Measurements from ENCODE around the gene HDGFL3. TPM values are rescaled to one million over a fixed set of nuclear protein-coding genes. Genes with fewer than 3 reads are reported as not detected.
"Not testable (repeated sequence)": the region's sequence is repeated elsewhere in the genome, so short reads cannot be mapped to it uniquely, and the experiment has no call there.

HDGFL3 gene
- total RNA-seq, 2 experiments from 2014 or later = 5.0 to 7.4 TPM

DNA sequence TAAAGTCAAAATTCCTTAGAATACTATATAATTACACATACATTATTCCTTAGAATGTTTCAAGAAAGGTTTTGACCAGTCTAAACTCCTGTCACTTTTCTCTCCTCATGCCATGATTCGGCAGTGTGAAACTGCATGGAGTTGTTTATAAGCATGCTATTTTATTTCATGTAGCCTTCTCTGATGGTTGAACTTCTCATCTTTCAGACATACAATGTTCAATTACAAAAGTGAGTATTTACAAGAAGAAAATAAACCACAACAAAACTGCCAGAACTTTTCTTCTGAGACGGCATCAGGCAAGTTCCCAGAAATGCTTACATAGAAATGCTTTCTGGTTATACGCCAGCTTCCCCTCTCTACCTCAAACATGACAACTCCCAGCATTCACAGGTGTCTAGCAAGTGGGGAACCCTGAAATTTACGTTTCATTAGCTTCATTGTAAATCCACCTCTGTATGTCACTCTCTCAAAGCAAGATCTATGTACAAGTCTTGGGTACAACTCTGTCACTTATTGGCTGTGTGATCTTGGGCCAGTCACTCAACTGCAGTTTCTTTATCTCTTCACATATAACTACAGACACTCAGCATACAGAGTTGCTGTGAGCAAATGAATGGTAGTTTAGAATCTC, 42.7 kb downstream of the HDGFL3 start:
- Mint-ChIP-seq H3K9me3 (ENCODE audit: low read depth) (peaks cover 19% of the 10 kb centered on the region), H3K4me3 (no peak overlapping the region), H3K27me3 (peaks cover 27% of the 10 kb centered on the region), H3K4me1 (peaks cover 19% of the 10 kb centered on the region), H3K27ac (peak overlapping the region; percentile 68), H3K36me3 (ENCODE audit: low read depth) (peaks cover 4% of the 10 kb centered on the region)
- DNase-seq = peak; percentile 6
- ChIA-PET CTCF (interaction anchor here (0.8 kb wide), 1 partner anchor 154 kb away, joined by 3 read pairs; no protein-coding TSS in a partner anchor), POLR2A (no interaction called here)
- peak; percentile 82 for ATAC-seq
- intact Hi-C loops (cut with DNase I, micrococcal nuclease) = loop anchor here (2.0 to 5.0 kb wide), 2 partner anchors 34 to 318 kb away; no protein-coding TSS in a partner anchor

DNA sequence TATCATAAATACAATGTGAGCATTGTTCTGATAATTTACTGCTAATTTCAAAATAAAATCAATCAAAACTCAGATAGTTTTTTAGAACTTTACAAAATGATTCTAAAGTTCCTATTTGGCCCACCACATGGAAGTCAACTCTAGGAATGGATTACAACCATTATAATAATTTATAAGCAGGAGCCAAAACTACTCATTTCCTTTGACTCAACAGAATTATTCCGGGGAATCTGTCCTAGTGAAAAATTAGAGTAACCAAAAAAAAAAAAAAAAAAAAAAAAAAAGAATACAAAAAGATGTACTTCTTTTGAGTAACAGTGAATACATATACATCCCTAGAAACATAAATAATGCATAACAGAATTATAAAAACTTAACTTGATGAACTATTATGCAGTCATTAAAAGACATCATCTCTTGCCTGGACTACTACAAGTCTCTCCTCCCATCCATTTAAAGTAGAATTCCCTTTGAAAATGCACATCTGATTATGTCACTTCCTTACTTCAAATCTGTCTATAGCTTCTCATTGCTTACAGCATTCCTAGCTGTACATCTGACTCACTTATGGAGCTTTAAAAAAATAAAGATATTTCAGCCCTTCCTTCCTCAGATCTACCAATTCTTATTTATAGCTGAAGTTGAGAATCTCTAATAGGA, 43.4 kb downstream of the HDGFL3 start:
- Mint-ChIP-seq H3K9me3 (ENCODE audit: low read depth) (peaks cover 19% of the 10 kb centered on the region), H3K4me3 (no peak overlapping the region), H3K27ac (peak overlapping the region; percentile 34), H3K27me3 (peaks cover 27% of the 10 kb centered on the region), H3K36me3 (ENCODE audit: low read depth) (peaks cover 4% of the 10 kb centered on the region), H3K4me1 (peaks cover 19% of the 10 kb centered on the region)
- ATAC-seq = no peak
- DNase-seq = no peak
- ChIA-PET CTCF (no interaction called here), POLR2A (no interaction called here)
- intact Hi-C loops (cut with DNase I, micrococcal nuclease) = loop anchor here (2.0 to 5.0 kb wide), 2 partner anchors 35 to 317 kb away; no protein-coding TSS in a partner anchor

DNA sequence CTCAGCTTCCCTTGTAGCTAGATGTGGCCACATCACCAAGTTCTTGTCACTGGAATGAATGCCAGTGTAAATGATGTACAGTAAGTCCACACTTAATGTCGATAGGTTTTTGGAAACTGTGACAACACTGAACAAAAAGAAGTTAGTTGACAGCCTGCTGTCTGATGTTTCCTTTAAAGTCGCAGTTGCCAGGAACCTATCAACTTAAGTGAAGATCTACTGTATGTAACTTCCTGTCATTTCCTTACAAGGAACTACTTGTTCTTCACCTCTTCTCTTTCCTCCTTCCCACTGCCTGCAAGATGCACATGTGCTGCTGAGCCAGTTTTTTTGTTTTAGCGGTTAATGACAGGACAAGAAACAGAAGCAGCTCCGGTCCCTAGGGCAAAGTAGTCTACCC, 44.6 kb downstream of the HDGFL3 start:
- intact Hi-C loops (cut with DNase I, micrococcal nuclease) = loop anchor here in 1 of 2 experiments (5.0 kb wide), 1 partner anchor 316 kb away; no protein-coding TSS in a partner anchor
- DNase-seq (no peak), ATAC-seq (peak; percentile 36)
- no peak overlapping the region for H3K27ac Mint-ChIP-seq
- H3K4me3 Mint-ChIP-seq = no peak overlapping the region
- H3K36me3 Mint-ChIP-seq (ENCODE audit: low read depth) = peaks cover 4% of the 10 kb centered on the region
- H3K9me3 Mint-ChIP-seq (ENCODE audit: low read depth) = peaks cover 16% of the 10 kb centered on the region
- ChIA-PET POLR2A (no interaction called here), CTCF (interaction anchor here (0.9 to 1.5 kb wide), 2 partner anchors 12 to 152 kb away, joined by 3 to 4 read pairs; partner anchors contain the start of gene C15orf40)
- peaks cover 23% of the 10 kb centered on the region for H3K27me3 Mint-ChIP-seq
- H3K4me1 Mint-ChIP-seq = peaks cover 19% of the 10 kb centered on the region

DNA sequence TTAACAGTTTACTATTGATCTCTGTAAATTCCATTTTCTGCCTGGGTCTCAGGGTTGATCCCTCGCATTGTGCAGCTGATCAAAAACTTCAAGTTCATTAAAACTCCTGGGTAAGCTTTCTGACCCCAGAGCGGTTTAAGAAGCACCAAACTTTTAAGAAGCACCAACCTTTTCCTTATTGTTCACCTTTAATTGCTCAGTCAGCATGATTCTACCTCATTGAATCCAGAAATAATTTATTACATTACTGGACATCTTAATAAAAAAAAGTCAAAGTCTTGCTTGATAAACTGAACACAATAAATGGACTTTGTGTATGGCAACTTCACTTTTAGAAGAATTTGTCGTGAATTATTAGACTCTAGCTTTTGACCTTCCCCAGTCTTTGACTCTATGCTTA, 46.9 kb downstream of the HDGFL3 start:
- Mint-ChIP-seq H3K27me3 (peaks cover 16% of the 10 kb centered on the region), H3K4me1 (peaks cover 24% of the 10 kb centered on the region), H3K4me3 (no peak overlapping the region), H3K9me3 (ENCODE audit: low read depth) (peaks cover 4% of the 10 kb centered on the region), H3K36me3 (ENCODE audit: low read depth) (no peaks in the 10 kb centered on the region), H3K27ac (no peak overlapping the region)
- ChIA-PET CTCF (interaction anchor here (0.7 kb wide), 1 partner anchor 73 kb away, joined by 3 read pairs; no protein-coding TSS in a partner anchor), POLR2A (no interaction called here)
- intact Hi-C loops (cut with DNase I, micrococcal nuclease) = loop anchor here in 1 of 2 experiments (5.0 kb wide), 1 partner anchor 313 kb away; no protein-coding TSS in a partner anchor
- no peak for DNase-seq
- no peak for ATAC-seq

DNA sequence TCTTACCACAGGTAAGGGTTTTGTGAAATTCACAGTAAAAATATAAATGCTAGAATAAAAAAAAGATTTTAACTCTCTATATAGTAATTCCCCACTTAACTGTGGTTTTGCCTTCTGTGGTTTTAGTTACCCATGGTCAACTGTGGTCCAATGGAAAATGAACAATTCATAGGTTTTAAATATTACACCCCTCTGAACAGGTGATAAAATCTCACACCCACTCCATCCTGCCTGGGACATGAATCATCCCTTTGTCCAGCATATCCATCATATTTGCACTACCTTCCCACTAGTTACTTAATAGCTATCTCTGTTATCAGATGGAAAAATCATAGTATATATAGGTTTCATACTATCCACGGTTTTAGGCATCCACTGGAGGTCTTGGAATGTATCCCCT, 49.2 kb downstream of the HDGFL3 start:
- DNase-seq = no peak
- H3K9me3 Mint-ChIP-seq (ENCODE audit: low read depth) = no peaks in the 10 kb centered on the region
- H3K27ac Mint-ChIP-seq = no peak overlapping the region
- ChIA-PET POLR2A (no interaction called here), CTCF (no interaction called here)
- no peaks in the 10 kb centered on the region for H3K36me3 Mint-ChIP-seq (ENCODE audit: low read depth)
- peaks cover 8% of the 10 kb centered on the region for H3K27me3 Mint-ChIP-seq
- intact Hi-C loops (cut with DNase I, micrococcal nuclease) = no loop called here
- no peak overlapping the region for H3K4me3 Mint-ChIP-seq
- ATAC-seq = no peak
- peaks cover 13% of the 10 kb centered on the region for H3K4me1 Mint-ChIP-seq

GRCh38 chr15:83155942-83156341, 51.7 kb downstream of the HDGFL3 start:
- CTCF ChIA-PET = no interaction called here
- POLR2A ChIA-PET = no interaction called here
- Mint-ChIP-seq H3K9me3 (ENCODE audit: low read depth) (no peaks in the 10 kb centered on the region), H3K36me3 (ENCODE audit: low read depth) (no peaks in the 10 kb centered on the region), H3K4me1 (peaks cover 5% of the 10 kb centered on the region), H3K27ac (no peak overlapping the region), H3K4me3 (no peak overlapping the region), H3K27me3 (peaks cover 4% of the 10 kb centered on the region)
- ATAC-seq (no peak), DNase-seq (no peak)
- intact Hi-C loops (cut with DNase I, micrococcal nuclease) = no loop called here

DNA sequence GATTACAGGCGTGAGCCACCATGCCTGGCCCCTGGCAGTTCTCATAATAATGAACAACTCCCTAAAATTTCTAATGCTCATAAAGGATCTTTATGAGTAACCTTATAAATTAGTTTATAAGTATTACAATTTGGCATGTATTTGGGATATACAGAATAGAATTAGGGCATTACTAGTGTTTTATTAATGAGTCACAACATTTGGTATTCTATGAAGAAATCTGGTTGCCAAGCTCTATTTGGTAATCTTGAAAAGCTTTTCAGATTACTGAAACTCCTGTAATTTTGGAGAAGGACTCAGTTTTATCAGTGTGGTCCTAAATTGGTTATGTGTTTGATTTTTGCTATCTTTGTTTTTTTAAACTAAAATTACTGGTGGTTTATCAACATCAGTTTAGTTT, 54.3 kb downstream of the HDGFL3 start:
- H3K4me3 Mint-ChIP-seq = no peak overlapping the region
- no peak overlapping the region for H3K27ac Mint-ChIP-seq
- no peak for DNase-seq
- no peak for ATAC-seq
- H3K27me3 Mint-ChIP-seq = no peaks in the 10 kb centered on the region
- no peaks in the 10 kb centered on the region for H3K36me3 Mint-ChIP-seq (ENCODE audit: low read depth)
- H3K9me3 Mint-ChIP-seq (ENCODE audit: low read depth) = no peaks in the 10 kb centered on the region
- peaks cover 5% of the 10 kb centered on the region for H3K4me1 Mint-ChIP-seq
- intact Hi-C loops (cut with DNase I, micrococcal nuclease) = no loop called here
- CTCF ChIA-PET = no interaction called here
- POLR2A ChIA-PET = no interaction called here

GRCh38 chr15:83144771-83145170, 62.9 kb downstream of the HDGFL3 start:
- Mint-ChIP-seq H3K4me3 (no peak overlapping the region), H3K4me1 (no peaks in the 10 kb centered on the region), H3K27ac (no peak overlapping the region), H3K36me3 (ENCODE audit: low read depth) (no peaks in the 10 kb centered on the region), H3K9me3 (ENCODE audit: low read depth) (no peaks in the 10 kb centered on the region), H3K27me3 (no peaks in the 10 kb centered on the region)
- CTCF ChIA-PET = no interaction called here
- DNase-seq = no peak
- POLR2A ChIA-PET = no interaction called here
- no peak for ATAC-seq
- intact Hi-C loops (cut with DNase I, micrococcal nuclease) = no loop called here

DNA sequence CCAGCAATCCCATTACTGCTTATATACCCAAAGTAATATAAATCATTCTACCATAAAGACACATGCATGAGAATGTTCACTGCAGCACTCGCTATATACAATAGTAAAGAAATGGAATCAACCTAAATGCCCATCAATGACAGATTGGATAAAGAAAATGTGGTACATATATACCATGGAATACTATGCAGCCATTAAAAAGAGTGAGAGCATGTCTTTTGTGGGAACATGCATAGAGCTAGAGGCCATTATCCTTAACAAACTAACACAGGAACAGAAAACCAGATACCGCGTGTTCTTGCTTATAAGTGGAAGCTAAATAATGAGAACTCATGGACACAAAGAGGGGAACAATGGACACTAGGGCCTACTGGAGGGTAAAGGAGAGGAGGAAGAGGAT, 65.5 kb downstream of the HDGFL3 start:
- CTCF ChIA-PET = not testable (repeated sequence)

DNA sequence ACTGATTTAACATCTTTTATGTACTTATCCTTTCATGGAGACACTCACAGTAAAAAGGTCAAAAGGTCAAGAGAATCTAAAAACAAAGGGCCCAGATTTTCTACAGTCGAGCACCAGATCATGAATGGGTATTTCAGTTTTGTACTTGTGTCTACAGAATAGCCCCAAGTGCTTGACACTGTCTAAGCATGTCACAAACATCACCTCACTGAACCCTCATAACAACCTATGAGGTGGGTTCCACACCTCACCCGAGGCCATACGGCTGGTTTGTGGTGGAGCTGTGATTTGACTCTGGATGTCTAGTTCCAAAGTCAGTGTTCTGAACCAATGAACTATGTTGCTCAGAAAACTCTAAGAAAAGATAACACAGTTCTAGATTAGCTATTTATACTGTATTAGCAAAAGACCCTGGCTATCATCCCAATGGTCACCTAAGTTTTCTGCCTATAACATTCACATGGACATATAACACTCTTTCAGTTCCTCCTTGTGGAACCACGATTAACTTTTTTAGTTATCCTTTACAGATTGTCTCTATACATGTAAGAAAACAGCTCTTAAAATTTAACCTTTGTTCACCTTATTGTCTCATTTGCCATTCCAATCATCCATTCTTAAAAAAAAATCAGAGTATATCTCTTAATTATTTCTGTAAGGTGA, 74.6 kb downstream of the HDGFL3 start:
- DNase-seq (no peak), ATAC-seq (no peak)
- Mint-ChIP-seq H3K4me1 (no peaks in the 10 kb centered on the region), H3K9me3 (ENCODE audit: low read depth) (no peaks in the 10 kb centered on the region), H3K4me3 (no peak overlapping the region), H3K27me3 (peaks cover 3% of the 10 kb centered on the region), H3K27ac (no peak overlapping the region), H3K36me3 (ENCODE audit: low read depth) (no peaks in the 10 kb centered on the region)
- POLR2A ChIA-PET = no interaction called here
- CTCF ChIA-PET = no interaction called here
- intact Hi-C loops (cut with DNase I, micrococcal nuclease) = no loop called here

More for the DNA sequence above, 65.5 kb downstream of the HDGFL3 start:
- H3K4me3 Mint-ChIP-seq; H3K36me3 Mint-ChIP-seq (ENCODE audit: low read depth); H3K27ac Mint-ChIP-seq; ATAC-seq; POLR2A ChIA-PET; H3K9me3 Mint-ChIP-seq (ENCODE audit: low read depth); DNase-seq; intact Hi-C loops (cut with DNase I, micrococcal nuclease); H3K27me3 Mint-ChIP-seq; H3K4me1 Mint-ChIP-seq: not testable (repeated sequence)

- no peak overlapping the region for H3K4me3 Mint-ChIP-seq
- H3K9me3 Mint-ChIP-seq (ENCODE audit: low read depth) = no peaks in the 10 kb centered on the region
- no peak overlapping the region for H3K27ac Mint-ChIP-seq
- H3K36me3 Mint-ChIP-seq (ENCODE audit: low read depth) = no peaks in the 10 kb centered on the region
- H3K4me1 Mint-ChIP-seq = no peaks in the 10 kb centered on the region
- CTCF ChIA-PET = interaction anchor here (0.8 kb wide), 1 partner anchor 25 kb away, joined by 4 read pairs; no protein-coding TSS in a partner anchor
- H3K27me3 Mint-ChIP-seq = no peaks in the 10 kb centered on the region
- DNase-seq (no peak), ATAC-seq (no peak)
- intact Hi-C loops (cut with DNase I, micrococcal nuclease) = no loop called here
- POLR2A ChIA-PET = interaction anchor here (1.1 kb wide), 1 partner anchor 216 kb away, joined by 3 read pairs; no protein-coding TSS in a partner anchor
Measured at GRCh38 chr15:83129791-83130190, 77.8 kb downstream of the HDGFL3 start.
